ENCODE measurements around the gene AIG1.
"Not testable (repeated sequence)": the region's sequence is repeated elsewhere in the genome, so short reads cannot be mapped to it uniquely, and the experiment has no call there.

Gene AIG1

GRCh38 chr6:143060806-143061596, at the start of gene AIG1:
Gene AIG1 (plus strand): TSS chr6:143060889. CDS start chr6:143060926, 37 bp downstream.
- H3K27me3 ChIP-seq (ENCODE audit: control insufficient read depth in 1 of 2, insufficient read depth in 2 of 2, low read length in 2 of 2) = no peaks in the 10 kb centered on the region
- H3K9me3 ChIP-seq (ENCODE audit: control insufficient read depth in 2 of 2, low read length in 2 of 2) = no peaks in the 10 kb centered on the region
- peak within 1 kb of the TSS; percentile 86 for H3K27ac ChIP-seq (ENCODE audit: low read length)
- H3K4me1 ChIP-seq (ENCODE audit: control insufficient read depth, insufficient read depth, low read length) = peaks cover 8% of the 10 kb centered on the region
- peak within 1 kb of the TSS; percentile 85 to 91 for H3K9ac ChIP-seq (ENCODE audit: low read length in 2 of 2)
- peak within 1 kb of the TSS; percentile 81 to 93 for H3K4me3 ChIP-seq (ENCODE audit: low read length in 2 of 2)
- no peaks in the 10 kb centered on the region for H3K36me3 ChIP-seq (ENCODE audit: control insufficient read depth in 2 of 2, insufficient read depth in 2 of 2, low read length in 2 of 2)

GRCh38 chr6:143014764-143015163, 45.9 kb upstream of the AIG1 start:
- Histone ChIP-seq H3K9me3 (ENCODE audit: control insufficient read depth in 2 of 2, low read length in 2 of 2) (no peaks in the 10 kb centered on the region), H3K4me3 (ENCODE audit: low read length in 2 of 2) (no peak overlapping the region), H3K4me1 (ENCODE audit: control insufficient read depth, insufficient read depth, low read length) (no peaks in the 10 kb centered on the region), H3K36me3 (ENCODE audit: control insufficient read depth in 2 of 2, insufficient read depth in 2 of 2, low read length in 2 of 2) (no peaks in the 10 kb centered on the region), H3K9ac (ENCODE audit: low read length in 2 of 2) (no peak overlapping the region), H3K27me3 (ENCODE audit: control insufficient read depth in 1 of 2, insufficient read depth in 2 of 2, low read length in 2 of 2) (no peaks in the 10 kb centered on the region), H3K27ac (ENCODE audit: low read length) (no peak overlapping the region)

DNA sequence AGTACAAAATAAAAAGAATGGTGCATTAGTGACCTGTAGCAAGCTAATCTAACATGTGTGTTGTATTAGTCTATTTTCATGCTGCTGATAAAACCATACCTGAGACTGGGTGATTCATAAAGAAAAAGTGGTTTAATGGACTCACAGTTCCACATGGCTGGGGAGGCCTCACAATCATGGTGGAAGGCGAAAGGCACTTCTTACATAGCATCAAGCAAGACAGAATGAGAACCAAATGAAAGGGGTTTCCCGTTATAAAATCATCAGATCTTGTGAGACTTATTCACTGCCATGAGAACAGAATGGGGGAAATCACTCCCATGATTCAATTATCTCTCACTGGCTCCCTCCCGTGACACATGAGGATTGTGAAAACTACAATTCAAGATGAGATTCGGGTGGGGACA, 45.4 kb upstream of the AIG1 start:
- H3K9me3 ChIP-seq (ENCODE audit: control insufficient read depth in 2 of 2, low read length in 2 of 2) = no peaks in the 10 kb centered on the region
- no peaks in the 10 kb centered on the region for H3K36me3 ChIP-seq (ENCODE audit: control insufficient read depth in 2 of 2, insufficient read depth in 2 of 2, low read length in 2 of 2)
- no peaks in the 10 kb centered on the region for H3K4me1 ChIP-seq (ENCODE audit: control insufficient read depth, insufficient read depth, low read length)
- H3K27me3 ChIP-seq (ENCODE audit: control insufficient read depth in 1 of 2, insufficient read depth in 2 of 2, low read length in 2 of 2) = no peaks in the 10 kb centered on the region
- no peak overlapping the region for H3K9ac ChIP-seq (ENCODE audit: low read length in 2 of 2)
- no peak overlapping the region for H3K27ac ChIP-seq (ENCODE audit: low read length)
- no peak overlapping the region for H3K4me3 ChIP-seq (ENCODE audit: low read length in 2 of 2)

GRCh38 chr6:143018955-143019354, 41.7 kb upstream of the AIG1 start:
- Histone ChIP-seq H3K36me3 (ENCODE audit: control insufficient read depth in 2 of 2, insufficient read depth in 2 of 2, low read length in 2 of 2) (no peaks in the 10 kb centered on the region), H3K4me3 (ENCODE audit: low read length in 2 of 2) (no peak overlapping the region), H3K27ac (ENCODE audit: low read length) (no peak overlapping the region), H3K4me1 (ENCODE audit: control insufficient read depth, insufficient read depth, low read length) (no peaks in the 10 kb centered on the region), H3K27me3 (ENCODE audit: control insufficient read depth in 1 of 2, insufficient read depth in 2 of 2, low read length in 2 of 2) (no peaks in the 10 kb centered on the region), H3K9ac (ENCODE audit: low read length in 2 of 2) (no peak overlapping the region), H3K9me3 (ENCODE audit: control insufficient read depth in 2 of 2, low read length in 2 of 2) (no peaks in the 10 kb centered on the region)

GRCh38 chr6:143020862-143021261, 39.8 kb upstream of the AIG1 start:
- H3K9ac ChIP-seq (ENCODE audit: low read length in 2 of 2); H3K4me1 ChIP-seq (ENCODE audit: control insufficient read depth, insufficient read depth, low read length); H3K4me3 ChIP-seq (ENCODE audit: low read length in 2 of 2); H3K9me3 ChIP-seq (ENCODE audit: control insufficient read depth in 2 of 2, low read length in 2 of 2); H3K27ac ChIP-seq (ENCODE audit: low read length); H3K27me3 ChIP-seq (ENCODE audit: control insufficient read depth in 1 of 2, insufficient read depth in 2 of 2, low read length in 2 of 2); H3K36me3 ChIP-seq (ENCODE audit: control insufficient read depth in 2 of 2, insufficient read depth in 2 of 2, low read length in 2 of 2): not testable (repeated sequence)

GRCh38 chr6:143021543-143021942, 39.1 kb upstream of the AIG1 start:
- H3K27ac ChIP-seq (ENCODE audit: low read length) = no peak overlapping the region
- H3K9ac ChIP-seq (ENCODE audit: low read length in 2 of 2) = no peak overlapping the region
- H3K27me3 ChIP-seq (ENCODE audit: control insufficient read depth in 1 of 2, insufficient read depth in 2 of 2, low read length in 2 of 2) = no peaks in the 10 kb centered on the region
- H3K36me3 ChIP-seq (ENCODE audit: control insufficient read depth in 2 of 2, insufficient read depth in 2 of 2, low read length in 2 of 2) = no peaks in the 10 kb centered on the region
- no peaks in the 10 kb centered on the region for H3K9me3 ChIP-seq (ENCODE audit: control insufficient read depth in 2 of 2, low read length in 2 of 2)
- no peaks in the 10 kb centered on the region for H3K4me1 ChIP-seq (ENCODE audit: control insufficient read depth, insufficient read depth, low read length)
- no peak overlapping the region for H3K4me3 ChIP-seq (ENCODE audit: low read length in 2 of 2)

DNA sequence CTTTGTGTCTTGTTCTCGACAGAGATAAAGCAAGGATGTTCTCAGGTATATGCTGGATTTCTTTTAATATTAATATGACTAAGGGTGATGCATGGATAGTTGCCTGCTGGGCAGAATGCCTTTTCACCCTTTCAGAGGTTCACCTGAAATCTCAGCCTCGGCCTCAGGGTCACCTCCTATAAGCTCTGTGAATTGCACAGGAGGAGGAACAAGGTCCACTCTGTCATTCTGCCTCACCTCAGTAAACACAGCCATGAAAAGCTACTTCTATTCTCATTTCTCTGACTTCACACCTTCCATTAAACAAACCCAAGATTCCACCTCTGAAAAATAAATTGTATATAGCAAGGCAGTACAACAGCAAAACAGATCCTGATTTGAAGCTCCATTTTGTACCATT, 38.1 kb upstream of the AIG1 start:
- Histone ChIP-seq H3K27ac (ENCODE audit: low read length) (no peak overlapping the region), H3K4me1 (ENCODE audit: control insufficient read depth, insufficient read depth, low read length) (no peaks in the 10 kb centered on the region), H3K36me3 (ENCODE audit: control insufficient read depth in 2 of 2, insufficient read depth in 2 of 2, low read length in 2 of 2) (no peaks in the 10 kb centered on the region), H3K4me3 (ENCODE audit: low read length in 2 of 2) (no peak overlapping the region), H3K9me3 (ENCODE audit: control insufficient read depth in 2 of 2, low read length in 2 of 2) (no peaks in the 10 kb centered on the region), H3K9ac (ENCODE audit: low read length in 2 of 2) (no peak overlapping the region), H3K27me3 (ENCODE audit: control insufficient read depth in 1 of 2, insufficient read depth in 2 of 2, low read length in 2 of 2) (no peaks in the 10 kb centered on the region)

- no peak overlapping the region for H3K4me3 ChIP-seq (ENCODE audit: low read length in 2 of 2)
- H3K9me3 ChIP-seq (ENCODE audit: control insufficient read depth in 2 of 2, low read length in 2 of 2) = no peaks in the 10 kb centered on the region
- no peak overlapping the region for H3K9ac ChIP-seq (ENCODE audit: low read length in 2 of 2)
- H3K27me3 ChIP-seq (ENCODE audit: control insufficient read depth in 1 of 2, insufficient read depth in 2 of 2, low read length in 2 of 2) = no peaks in the 10 kb centered on the region
- no peak overlapping the region for H3K27ac ChIP-seq (ENCODE audit: low read length)
- no peaks in the 10 kb centered on the region for H3K4me1 ChIP-seq (ENCODE audit: control insufficient read depth, insufficient read depth, low read length)
- H3K36me3 ChIP-seq (ENCODE audit: control insufficient read depth in 2 of 2, insufficient read depth in 2 of 2, low read length in 2 of 2) = no peaks in the 10 kb centered on the region
These were observed 37.0 kb upstream of the AIG1 start for GRCh38 chr6:143023695-143024094.

DNA sequence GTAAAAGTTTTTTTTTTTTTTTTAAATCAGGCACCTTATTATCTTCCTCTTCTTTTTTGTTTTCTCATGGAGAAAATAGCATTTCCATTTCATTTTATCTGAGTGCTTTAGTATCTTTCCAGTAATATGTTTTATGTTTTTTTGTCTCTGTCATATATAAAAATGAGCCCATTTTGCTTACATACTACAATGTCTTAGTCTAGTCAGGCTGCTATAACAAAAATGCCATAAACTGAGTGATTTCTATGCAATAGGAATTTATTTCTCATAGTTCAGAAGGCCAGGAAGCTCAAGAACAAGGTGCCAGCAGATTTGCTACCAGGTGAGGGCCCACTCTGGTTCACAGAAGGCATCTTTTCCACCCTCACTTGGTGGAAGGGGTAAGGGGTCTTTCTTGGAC, 35.7 kb upstream of the AIG1 start:
- Histone ChIP-seq H3K4me1 (ENCODE audit: control insufficient read depth, insufficient read depth, low read length) (no peaks in the 10 kb centered on the region), H3K36me3 (ENCODE audit: control insufficient read depth in 2 of 2, insufficient read depth in 2 of 2, low read length in 2 of 2) (no peaks in the 10 kb centered on the region), H3K27me3 (ENCODE audit: control insufficient read depth in 1 of 2, insufficient read depth in 2 of 2, low read length in 2 of 2) (no peaks in the 10 kb centered on the region), H3K27ac (ENCODE audit: low read length) (no peak overlapping the region), H3K9ac (ENCODE audit: low read length in 2 of 2) (no peak overlapping the region), H3K4me3 (ENCODE audit: low read length in 2 of 2) (no peak overlapping the region), H3K9me3 (ENCODE audit: control insufficient read depth in 2 of 2, low read length in 2 of 2) (no peaks in the 10 kb centered on the region)

DNA sequence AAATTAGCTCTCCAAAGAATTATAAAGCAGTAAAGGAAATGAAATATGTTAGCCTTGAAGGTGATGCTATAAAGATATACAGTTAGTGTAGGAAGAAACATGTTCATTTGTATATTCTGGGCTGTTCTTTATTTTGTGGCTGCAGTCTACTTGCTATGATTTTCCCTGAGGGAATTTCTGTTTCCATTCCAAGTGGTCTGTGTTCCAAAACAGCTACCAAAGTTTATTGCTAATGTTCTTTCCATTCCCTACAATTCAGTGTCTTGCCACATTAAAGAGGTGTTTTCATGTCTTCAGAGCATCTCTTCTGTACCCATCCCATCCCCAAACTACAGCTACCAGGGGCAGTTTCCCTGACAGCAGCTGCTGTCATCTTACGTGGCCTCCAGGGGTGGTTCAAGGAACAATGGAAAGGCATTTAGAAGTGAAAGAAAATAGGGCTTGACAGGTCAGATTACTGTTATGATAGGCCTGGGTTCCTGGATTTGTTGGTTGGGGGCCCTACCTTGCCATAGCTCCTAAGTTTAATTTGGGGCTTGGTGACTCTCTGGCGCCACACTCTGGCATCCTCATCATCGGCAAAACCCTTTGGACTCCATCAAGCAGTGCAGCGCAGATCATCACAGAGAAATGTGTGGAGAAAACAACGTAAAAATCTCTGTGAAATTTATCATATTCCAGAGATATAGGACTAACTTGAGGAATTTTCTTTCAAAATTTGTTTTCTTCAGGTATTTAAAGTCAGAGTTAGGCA, 33.8 kb upstream of the AIG1 start:
- Histone ChIP-seq H3K4me1 (ENCODE audit: control insufficient read depth, insufficient read depth, low read length) (no peaks in the 10 kb centered on the region), H3K27ac (ENCODE audit: low read length) (no peak overlapping the region), H3K36me3 (ENCODE audit: control insufficient read depth in 2 of 2, insufficient read depth in 2 of 2, low read length in 2 of 2) (no peaks in the 10 kb centered on the region)

More for the DNA sequence above, 33.8 kb upstream of the AIG1 start:
- Histone ChIP-seq H3K27me3 (ENCODE audit: control insufficient read depth in 1 of 2, insufficient read depth in 2 of 2, low read length in 2 of 2) (no peaks in the 10 kb centered on the region), H3K9ac (ENCODE audit: low read length in 2 of 2) (no peak overlapping the region), H3K4me3 (ENCODE audit: low read length in 2 of 2) (no peak overlapping the region), H3K9me3 (ENCODE audit: control insufficient read depth in 2 of 2, low read length in 2 of 2) (no peaks in the 10 kb centered on the region)
